Osteoblast (primary cell): ENCODE data around the gene KIF14. TPM values are rescaled to one million over a fixed set of nuclear protein-coding genes. Genes with fewer than 3 reads are reported as not detected.
"Not testable (repeated sequence)": the region's sequence is repeated elsewhere in the genome, so short reads cannot be mapped to it uniquely, and the experiment has no call there.

Experiments
- DNase-seq: peaks from one replicate; pipeline ENCODE4 v3.0.0; 2011; ENCODE audit warnings: low spot score, mixed read lengths; ENCODE audit not compliant: insufficient read length; ENCODE audit errors: missing footprints
- H2AFZ ChIP-seq: 2 replicates; pipeline ENCODE4 v1.6.0; 2011; ENCODE audit warnings: mild to moderate bottlenecking, low read length
- H3K27ac ChIP-seq: 2 replicates; pipeline ENCODE4 v1.5.1; 2011; ENCODE audit warnings: mild to moderate bottlenecking, low read depth, low read length, moderate library complexity
- H3K27me3 ChIP-seq: 2 replicates; pipeline ENCODE4 v1.6.0; 2012; ENCODE audit warnings: mild to moderate bottlenecking, control low read depth, inconsistent platforms, low read length, moderate library complexity; ENCODE audit not compliant: insufficient read depth
- H3K36me3 ChIP-seq: 2 replicates; pipeline ENCODE4 v1.5.1; 2011; ENCODE audit warnings: mild to moderate bottlenecking, low read length, control low read depth, moderate library complexity; ENCODE audit not compliant: insufficient read depth
- H3K4me1 ChIP-seq: 2 replicates; pipeline ENCODE4 v1.5.1; 2011; ENCODE audit warnings: mild to moderate bottlenecking, low read length, control low read depth, moderate library complexity; ENCODE audit not compliant: insufficient read depth
- H3K4me2 ChIP-seq: 2 replicates; pipeline ENCODE4 v1.6.0; 2011; ENCODE audit warnings: mild to moderate bottlenecking, low read length; ENCODE audit not compliant: insufficient read depth
- H3K4me3 ChIP-seq: fragments of 200-600 bp; sonication (generic); 3 replicates; pipeline ENCODE4 v1.5.1; 2012; ENCODE audit warnings: mild to moderate bottlenecking, low read length, inconsistent platforms; ENCODE audit not compliant: insufficient read depth
- H3K79me2 ChIP-seq: 2 replicates; pipeline ENCODE4 v1.6.0; 2012; ENCODE audit warnings: mild to moderate bottlenecking, low read length, control low read depth, inconsistent platforms; ENCODE audit not compliant: insufficient read depth
- H3K9me3 ChIP-seq: 2 replicates; pipeline ENCODE4 v1.5.1; 2011; ENCODE audit warnings: low read depth, low read length, control low read depth
- H4K20me1 ChIP-seq: 2 replicates; pipeline ENCODE4 v1.6.0; 2012; ENCODE audit warnings: mild to moderate bottlenecking, low read length, control low read depth; ENCODE audit not compliant: insufficient read depth
- CTCF ChIP-seq: IDR thresholded peaks from 2 replicates; pipeline ENCODE4 v1.5.1; 2011; ENCODE audit warnings: mild to moderate bottlenecking, low read depth, low read length, moderate library complexity; ENCODE audit errors: extremely low read depth
- total RNA-seq: library from RNA; depleted of rRNA; stranded (reverse); fragments of >200 nt; gene quantifications from 2 replicates; pipeline ENCODE4 v1.2.3, GENCODE V29; 2012

KIF14 gene
- total RNA-seq, 1 donor, result 1.8 TPM

GRCh38 chr1:200526709-200527612 lies 93.6 kb downstream of the KIF14 start:
- no peaks in the 10 kb centered on the region for H3K79me2 ChIP-seq
- no peak overlapping the region for H3K4me3 ChIP-seq
- H3K27me3 ChIP-seq, result peaks cover 5% of the 10 kb centered on the region
- TF ChIP-seq CTCF, result no peak
- H3K4me1 ChIP-seq, result no peaks in the 10 kb centered on the region
- no peaks in the 10 kb centered on the region for H3K36me3 ChIP-seq
- DNase-seq, result no peak
- H2AFZ ChIP-seq, result peak overlapping the region; percentile 28
- H3K9me3 ChIP-seq, result no peaks in the 10 kb centered on the region
- no peak overlapping the region for H3K27ac ChIP-seq
- no peaks in the 10 kb centered on the region for H4K20me1 ChIP-seq
- no peak overlapping the region for H3K4me2 ChIP-seq

DNA sequence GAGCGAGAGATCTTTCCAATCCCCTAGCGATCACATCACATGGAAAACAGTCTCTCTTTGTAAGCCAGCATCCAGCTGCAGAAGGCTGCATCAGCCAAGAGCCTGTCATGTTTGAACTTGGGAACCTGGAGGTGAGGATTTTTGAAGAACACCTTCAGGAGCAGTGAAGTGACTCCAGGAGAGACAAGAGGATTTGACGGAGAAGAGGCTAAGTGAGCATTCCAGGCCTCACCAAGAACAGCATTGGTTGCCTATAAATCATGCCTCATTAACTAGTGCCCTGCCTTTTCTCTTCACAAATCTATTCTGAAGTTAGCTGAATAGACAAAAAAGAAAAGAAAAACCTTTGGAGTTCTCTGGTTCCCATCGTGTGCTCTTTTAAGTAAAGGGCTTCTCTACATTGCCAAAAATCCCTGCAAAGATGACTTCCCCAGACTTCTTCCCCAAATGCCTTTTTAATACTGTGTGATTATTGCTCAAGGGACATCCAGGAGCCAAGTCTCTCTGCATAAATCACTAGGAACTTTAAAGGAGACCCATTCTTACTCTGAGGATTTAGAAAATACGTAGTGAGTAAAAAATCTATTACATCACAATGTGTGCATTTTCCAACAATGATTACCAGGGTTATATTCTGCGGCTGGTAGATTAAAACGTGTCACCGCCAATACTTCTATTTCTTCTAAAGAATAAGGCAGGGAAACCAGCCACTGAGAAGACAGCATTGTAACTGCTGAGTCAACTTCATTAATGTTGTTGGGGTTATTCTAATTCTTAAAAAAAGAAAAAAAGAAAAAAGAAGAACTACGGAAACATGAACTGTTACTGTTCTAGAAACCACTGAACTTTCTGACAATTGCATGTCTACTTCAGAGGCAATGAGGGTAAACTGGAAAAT lies 95.2 kb downstream of the KIF14 start:
- no peaks in the 10 kb centered on the region for H3K36me3 ChIP-seq
- no peaks in the 10 kb centered on the region for H3K4me1 ChIP-seq
- no peaks in the 10 kb centered on the region for H3K79me2 ChIP-seq
- H3K4me2 ChIP-seq, result no peak overlapping the region
- no peak overlapping the region for H3K4me3 ChIP-seq
- no peak overlapping the region for H3K27ac ChIP-seq
- DNase-seq, result no peak
- H3K9me3 ChIP-seq, result no peaks in the 10 kb centered on the region
- H3K27me3 ChIP-seq, result no peaks in the 10 kb centered on the region
- TF ChIP-seq CTCF, result no peak
- H2AFZ ChIP-seq, result no peak overlapping the region
- no peaks in the 10 kb centered on the region for H4K20me1 ChIP-seq

GRCh38 chr1:200524551-200524950 lies 96.0 kb downstream of the KIF14 start:
- not testable (repeated sequence) for H4K20me1 ChIP-seq, H3K4me2 ChIP-seq, H3K79me2 ChIP-seq, H3K4me1 ChIP-seq, H3K9me3 ChIP-seq, H2AFZ ChIP-seq, H3K36me3 ChIP-seq, H3K4me3 ChIP-seq, H3K27me3 ChIP-seq, DNase-seq, H3K27ac ChIP-seq

GRCh38 chr1:200524092-200524491 lies 96.5 kb downstream of the KIF14 start:
- Histone ChIP-seq H3K9me3 (no peaks in the 10 kb centered on the region), H3K79me2 (no peaks in the 10 kb centered on the region), H3K4me2 (no peak overlapping the region), H3K36me3 (no peaks in the 10 kb centered on the region), H3K27ac (no peak overlapping the region), H3K27me3 (no peaks in the 10 kb centered on the region), H3K4me1 (no peaks in the 10 kb centered on the region), H2AFZ (no peak overlapping the region), H4K20me1 (no peaks in the 10 kb centered on the region), H3K4me3 (no peak overlapping the region)
- TF ChIP-seq CTCF, result no peak
- DNase-seq, result no peak
